ENCODE data around the gene MBD1. TPM values are rescaled to one million over a fixed set of nuclear protein-coding genes. Genes with fewer than 3 reads are reported as not detected.

Gene MBD1
- total and polyA plus RNA-seq, 10 of the 15 experiments (the other 5 are each of a cell fraction or from before 2014, with no cell fraction given): 8.4 to 97.7 (median 59.9) TPM

DNA sequence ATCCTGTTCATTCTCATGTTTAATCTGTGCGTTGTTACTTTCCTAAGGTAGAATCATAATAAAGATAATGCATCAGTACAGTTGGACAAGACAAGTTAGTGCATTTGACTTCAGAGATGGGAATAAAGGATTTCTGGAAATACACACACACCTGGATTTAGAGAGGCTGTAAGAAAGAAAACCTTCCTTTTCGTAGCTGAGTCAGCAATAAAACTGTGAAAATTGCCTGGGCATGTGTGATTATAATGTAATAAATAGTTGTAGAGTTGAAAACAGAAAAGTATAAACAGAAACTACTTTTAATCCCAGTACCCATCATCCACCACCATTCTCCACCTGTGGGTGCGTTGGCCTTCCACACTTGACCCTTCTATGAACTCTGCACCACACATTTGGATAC is 30.4 kb downstream of the MBD1 start:
- Histone ChIP-seq H3K79me2 (ENCODE audit: control insufficient read depth, insufficient read depth, low read length) (no peaks in the 10 kb centered on the region), H2AFZ (ENCODE audit: control insufficient read depth, low read depth, low read length) (no peak overlapping the region), H3K27ac (ENCODE audit: control insufficient read depth, insufficient read depth) (no peak overlapping the region), H3K36me3 (ENCODE audit: control insufficient read depth in 2 of 2, insufficient read depth in 2 of 2, low read length in 1 of 2) (no peaks in the 10 kb centered on the region), H3K9me3 (replicated peaks; ENCODE audit: control insufficient read depth, insufficient read depth, low read length) (no peaks in the 10 kb centered on the region), H3K4me3 (no peak overlapping the region), H3K4me2 (ENCODE audit: control insufficient read depth, insufficient read depth) (no peak overlapping the region), H4K20me1 (ENCODE audit: control insufficient read depth, insufficient read depth) (no peaks in the 10 kb centered on the region), H3K27me3 (replicated peaks in 1 of 2; ENCODE audit: control insufficient read depth in 2 of 2, insufficient read depth in 2 of 2, low read length in 1 of 2) (no peaks in the 10 kb centered on the region), H3K4me1 (ENCODE audit: control insufficient read depth, insufficient read depth, low read length) (no peaks in the 10 kb centered on the region), H3K9ac (ENCODE audit: control insufficient read depth, insufficient read depth, low read length) (no peak overlapping the region)
- POLR2A ChIA-PET: no interaction called here
- SMC1A ChIA-PET (ENCODE audit: uncharacterized antibody, unreplicated experiment): no interaction called here
- DNase-seq (ENCODE audit: low read depth, low spot score) (no peak), FAIRE-seq (no peak), ATAC-seq (no peak)
- TF ChIP-seq, protein P1, sequence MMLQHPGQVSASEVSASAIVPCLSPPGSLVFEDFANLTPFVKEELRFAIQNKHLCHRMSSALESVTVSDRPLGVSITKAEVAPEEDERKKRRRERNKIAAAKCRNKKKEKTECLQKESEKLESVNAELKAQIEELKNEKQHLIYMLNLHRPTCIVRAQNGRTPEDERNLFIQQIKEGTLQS (IDR thresholded peaks at IDR 0.05; ENCODE audit: borderline replicate concordance, extremely low read depth, low read depth, low read length): no peak
- TF ChIP-seq NR2C1 (IDR thresholded peaks at IDR 0.05) (no peak), SUZ12 (IDR thresholded peaks at IDR 0.05; ENCODE audit: unreplicated experiment) (no peak), TCF7 (IDR thresholded peaks at IDR 0.05; ENCODE audit: borderline replicate concordance) (no peak), CREB1 (IDR thresholded peaks at IDR 0.05; ENCODE audit: low read depth) (no peak), SMARCA5 (IDR thresholded peaks at IDR 0.05) (no peak), ZNF24 (IDR thresholded peaks at IDR 0.05) (no peak)
- TF ChIP-seq, protein P2, sequence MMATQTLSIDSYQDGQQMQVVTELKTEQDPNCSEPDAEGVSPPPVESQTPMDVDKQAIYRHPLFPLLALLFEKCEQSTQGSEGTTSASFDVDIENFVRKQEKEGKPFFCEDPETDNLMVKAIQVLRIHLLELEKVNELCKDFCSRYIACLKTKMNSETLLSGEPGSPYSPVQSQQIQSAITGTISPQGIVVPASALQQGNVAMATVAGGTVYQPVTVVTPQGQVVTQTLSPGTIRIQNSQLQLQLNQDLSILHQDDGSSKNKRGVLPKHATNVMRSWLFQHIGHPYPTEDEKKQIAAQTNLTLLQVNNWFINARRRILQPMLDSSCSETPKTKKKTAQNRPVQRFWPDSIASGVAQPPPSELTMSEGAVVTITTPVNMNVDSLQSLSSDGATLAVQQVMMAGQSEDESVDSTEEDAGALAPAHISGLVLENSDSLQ (IDR thresholded peaks at IDR 0.05): no peak
- CTCF ChIA-PET: interaction anchor here (1.9 kb wide), 1 partner anchor 106 kb away, joined by 6 read pairs; no protein-coding TSS in a partner anchor
- intact Hi-C loops (cut with micrococcal nuclease; ENCODE audit: unreplicated experiment): no loop called here
- BruUV-seq (replicated peaks): no TSS peak
- in situ Hi-C loops (cut with MboI): no loop called here
- WGBS (ENCODE audit: insufficient coverage, insufficient replicate concordance, low lambda C conversion rate, missing lambda C conversion rate): 26% methylated on average over 3 of the region's 3 CpGs
- RAD21 ChIA-PET (ENCODE audit: unreplicated experiment): no interaction called here

DNA sequence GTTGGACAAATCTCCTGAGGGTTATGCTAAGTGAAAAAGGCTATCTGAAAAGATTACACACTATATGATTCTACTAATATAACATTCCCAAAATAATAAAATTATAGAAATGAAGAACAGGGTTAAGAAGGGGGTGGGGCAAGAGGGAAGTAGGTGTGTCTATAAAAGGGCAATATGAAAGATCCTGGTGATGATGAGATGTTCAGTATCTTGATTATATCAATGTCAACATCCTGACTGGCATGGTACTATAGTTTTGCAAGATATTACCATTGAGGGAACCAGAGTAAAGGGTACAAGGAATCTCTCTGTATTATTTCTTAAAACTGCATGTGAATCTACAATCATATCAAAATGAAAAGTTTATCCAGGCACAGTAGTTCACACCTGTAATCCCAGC is 31.7 kb downstream of the MBD1 start:
- ATAC-seq (no peak), DNase-seq (ENCODE audit: low read depth, low spot score) (no peak), FAIRE-seq (no peak)
- POLR2A ChIA-PET: no interaction called here
- CTCF ChIA-PET: interaction anchor here (0.9 kb wide), 1 partner anchor 108 kb away, joined by 4 read pairs; no protein-coding TSS in a partner anchor
- RAD21 ChIA-PET (ENCODE audit: unreplicated experiment): no interaction called here
- no peaks in the 10 kb centered on the region for H3K4me1 ChIP-seq (ENCODE audit: control insufficient read depth, insufficient read depth, low read length)
- no peak overlapping the region for H3K4me2 ChIP-seq (ENCODE audit: control insufficient read depth, insufficient read depth)
- no peaks in the 10 kb centered on the region for H3K36me3 ChIP-seq (ENCODE audit: control insufficient read depth in 2 of 2, insufficient read depth in 2 of 2, low read length in 1 of 2)
- SMC1A ChIA-PET (ENCODE audit: uncharacterized antibody, unreplicated experiment): no interaction called here
- no peaks in the 10 kb centered on the region for H3K79me2 ChIP-seq (ENCODE audit: control insufficient read depth, insufficient read depth, low read length)
- H3K9ac ChIP-seq (ENCODE audit: control insufficient read depth, insufficient read depth, low read length): no peak overlapping the region
- no peak overlapping the region for H2AFZ ChIP-seq (ENCODE audit: control insufficient read depth, low read depth, low read length)
- H3K27ac ChIP-seq (ENCODE audit: control insufficient read depth, insufficient read depth): no peak overlapping the region
- H3K4me3 ChIP-seq: no peak overlapping the region
- H3K27me3 ChIP-seq (replicated peaks in 1 of 2; ENCODE audit: control insufficient read depth in 2 of 2, insufficient read depth in 2 of 2, low read length in 1 of 2): no peaks in the 10 kb centered on the region
- no TSS peak for BruUV-seq (replicated peaks)
- H3K9me3 ChIP-seq (replicated peaks; ENCODE audit: control insufficient read depth, insufficient read depth, low read length): no peaks in the 10 kb centered on the region
- intact Hi-C loops (cut with micrococcal nuclease; ENCODE audit: unreplicated experiment) (no loop called here), in situ Hi-C loops (cut with MboI) (no loop called here)
- no peaks in the 10 kb centered on the region for H4K20me1 ChIP-seq (ENCODE audit: control insufficient read depth, insufficient read depth)
- TF ChIP-seq YY1 (IDR thresholded peaks at IDR 0.05; ENCODE audit: low read depth, low read length) (no peak), ATF7 (IDR thresholded peaks at IDR 0.05; ENCODE audit: low read depth) (no peak), RFX5 (IDR thresholded peaks at IDR 0.05; ENCODE audit: low read depth, low read length) (no peak), KAT2A (conservative IDR thresholded peaks at IDR 0.05; ENCODE audit: control insufficient read depth, low read depth, low read length) (no peak), HDGF (IDR thresholded peaks at IDR 0.05) (no peak)
- TF ChIP-seq, protein P3, sequence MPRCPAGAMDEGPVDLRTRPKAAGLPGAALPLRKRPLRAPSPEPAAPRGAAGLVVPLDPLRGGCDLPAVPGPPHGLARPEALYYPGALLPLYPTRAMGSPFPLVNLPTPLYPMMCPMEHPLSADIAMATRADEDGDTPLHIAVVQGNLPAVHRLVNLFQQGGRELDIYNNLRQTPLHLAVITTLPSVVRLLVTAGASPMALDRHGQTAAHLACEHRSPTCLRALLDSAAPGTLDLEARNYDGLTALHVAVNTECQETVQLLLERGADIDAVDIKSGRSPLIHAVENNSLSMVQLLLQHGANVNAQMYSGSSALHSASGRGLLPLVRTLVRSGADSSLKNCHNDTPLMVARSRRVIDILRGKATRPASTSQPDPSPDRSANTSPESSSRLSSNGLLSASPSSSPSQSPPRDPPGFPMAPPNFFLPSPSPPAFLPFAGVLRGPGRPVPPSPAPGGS (IDR thresholded peaks at IDR 0.05; ENCODE audit: borderline replicate concordance, insufficient read depth, low read depth, low read length, poor library complexity, severe bottlenecking): no peak

Data from GM12878 (cell line).